ENCODE data around the gene SPECC1. TPM values are rescaled to one million over a fixed set of nuclear protein-coding genes. Genes with fewer than 3 reads are reported as not detected.

Gene SPECC1
- total and polyA plus RNA-seq, 2 of the 13 experiments (the other 11 are each of a cell fraction or from before 2014, with no cell fraction given), result 2.3 to 6.9 TPM

DNA sequence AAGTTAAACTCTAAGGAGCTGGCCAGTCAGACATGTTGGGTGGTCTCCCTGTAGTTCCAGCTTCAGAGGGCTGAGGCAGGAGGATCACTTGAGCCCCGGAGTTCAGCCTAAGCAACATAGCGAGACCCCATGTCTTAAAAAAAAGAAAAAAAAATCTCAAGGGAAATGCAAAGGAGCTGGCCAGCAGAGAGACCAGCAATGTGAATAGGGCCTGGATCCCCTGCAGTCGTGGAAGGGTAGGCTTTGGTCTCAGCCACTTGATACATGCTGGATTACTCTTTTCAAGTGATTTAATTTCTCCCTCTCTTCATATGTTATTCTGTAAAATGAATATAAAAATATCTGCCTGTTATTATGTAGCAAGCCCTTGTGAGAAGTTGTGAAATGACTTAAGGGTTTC, 207.7 kb downstream of the SPECC1 start (continued):
- TF ChIP-seq ATF7 (IDR thresholded peaks at IDR 0.05) (no peak), ATF7 (CRISPR knock-in tag; IDR thresholded peaks at IDR 0.05) (no peak), ZFP37 (CRISPR knock-in tag; IDR thresholded peaks at IDR 0.05; ENCODE audit: borderline replicate concordance) (no peak), ZSCAN22 (CRISPR knock-in tag; IDR thresholded peaks at IDR 0.05) (no peak), ZNF331 (CRISPR knock-in tag; IDR thresholded peaks at IDR 0.05) (no peak), ZNF644 (CRISPR knock-in tag; IDR thresholded peaks at IDR 0.05; ENCODE audit: low read depth) (no peak), RARA (CRISPR knock-in tag; IDR thresholded peaks at IDR 0.05) (no peak)
- TF ChIP-seq, protein P1, sequence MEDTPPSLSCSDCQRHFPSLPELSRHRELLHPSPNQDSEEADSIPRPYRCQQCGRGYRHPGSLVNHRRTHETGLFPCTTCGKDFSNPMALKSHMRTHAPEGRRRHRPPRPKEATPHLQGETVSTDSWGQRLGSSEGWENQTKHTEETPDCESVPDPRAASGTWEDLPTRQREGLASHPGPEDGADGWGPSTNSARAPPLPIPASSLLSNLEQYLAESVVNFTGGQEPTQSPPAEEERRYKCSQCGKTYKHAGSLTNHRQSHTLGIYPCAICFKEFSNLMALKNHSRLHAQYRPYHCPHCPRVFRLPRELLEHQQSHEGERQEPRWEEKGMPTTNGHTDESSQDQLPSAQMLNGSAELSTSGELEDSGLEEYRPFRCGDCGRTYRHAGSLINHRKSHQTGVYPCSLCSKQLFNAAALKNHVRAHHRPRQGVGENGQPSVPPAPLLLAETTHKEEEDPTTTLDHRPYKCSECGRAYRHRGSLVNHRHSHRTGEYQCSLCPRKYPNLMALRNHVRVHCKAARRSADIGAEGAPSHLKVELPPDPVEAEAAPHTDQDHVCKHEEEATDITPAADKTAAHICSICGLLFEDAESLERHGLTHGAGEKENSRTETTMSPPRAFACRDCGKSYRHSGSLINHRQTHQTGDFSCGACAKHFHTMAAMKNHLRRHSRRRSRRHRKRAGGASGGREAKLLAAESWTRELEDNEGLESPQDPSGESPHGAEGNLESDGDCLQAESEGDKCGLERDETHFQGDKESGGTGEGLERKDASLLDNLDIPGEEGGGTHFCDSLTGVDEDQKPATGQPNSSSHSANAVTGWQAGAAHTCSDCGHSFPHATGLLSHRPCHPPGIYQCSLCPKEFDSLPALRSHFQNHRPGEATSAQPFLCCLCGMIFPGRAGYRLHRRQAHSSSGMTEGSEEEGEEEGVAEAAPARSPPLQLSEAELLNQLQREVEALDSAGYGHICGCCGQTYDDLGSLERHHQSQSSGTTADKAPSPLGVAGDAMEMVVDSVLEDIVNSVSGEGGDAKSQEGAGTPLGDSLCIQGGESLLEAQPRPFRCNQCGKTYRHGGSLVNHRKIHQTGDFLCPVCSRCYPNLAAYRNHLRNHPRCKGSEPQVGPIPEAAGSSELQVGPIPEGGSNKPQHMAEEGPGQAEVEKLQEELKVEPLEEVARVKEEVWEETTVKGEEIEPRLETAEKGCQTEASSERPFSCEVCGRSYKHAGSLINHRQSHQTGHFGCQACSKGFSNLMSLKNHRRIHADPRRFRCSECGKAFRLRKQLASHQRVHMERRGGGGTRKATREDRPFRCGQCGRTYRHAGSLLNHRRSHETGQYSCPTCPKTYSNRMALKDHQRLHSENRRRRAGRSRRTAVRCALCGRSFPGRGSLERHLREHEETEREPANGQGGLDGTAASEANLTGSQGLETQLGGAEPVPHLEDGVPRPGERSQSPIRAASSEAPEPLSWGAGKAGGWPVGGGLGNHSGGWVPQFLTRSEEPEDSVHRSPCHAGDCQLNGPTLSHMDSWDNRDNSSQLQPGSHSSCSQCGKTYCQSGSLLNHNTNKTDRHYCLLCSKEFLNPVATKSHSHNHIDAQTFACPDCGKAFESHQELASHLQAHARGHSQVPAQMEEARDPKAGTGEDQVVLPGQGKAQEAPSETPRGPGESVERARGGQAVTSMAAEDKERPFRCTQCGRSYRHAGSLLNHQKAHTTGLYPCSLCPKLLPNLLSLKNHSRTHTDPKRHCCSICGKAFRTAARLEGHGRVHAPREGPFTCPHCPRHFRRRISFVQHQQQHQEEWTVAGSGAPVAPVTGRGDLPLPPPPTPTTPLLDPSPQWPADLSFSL (CRISPR knock-in tag; IDR thresholded peaks at IDR 0.05), result no peak
- TF ChIP-seq, protein P2, sequence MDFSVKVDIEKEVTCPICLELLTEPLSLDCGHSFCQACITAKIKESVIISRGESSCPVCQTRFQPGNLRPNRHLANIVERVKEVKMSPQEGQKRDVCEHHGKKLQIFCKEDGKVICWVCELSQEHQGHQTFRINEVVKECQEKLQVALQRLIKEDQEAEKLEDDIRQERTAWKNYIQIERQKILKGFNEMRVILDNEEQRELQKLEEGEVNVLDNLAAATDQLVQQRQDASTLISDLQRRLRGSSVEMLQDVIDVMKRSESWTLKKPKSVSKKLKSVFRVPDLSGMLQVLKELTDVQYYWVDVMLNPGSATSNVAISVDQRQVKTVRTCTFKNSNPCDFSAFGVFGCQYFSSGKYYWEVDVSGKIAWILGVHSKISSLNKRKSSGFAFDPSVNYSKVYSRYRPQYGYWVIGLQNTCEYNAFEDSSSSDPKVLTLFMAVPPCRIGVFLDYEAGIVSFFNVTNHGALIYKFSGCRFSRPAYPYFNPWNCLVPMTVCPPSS (IDR thresholded peaks at IDR 0.05), result no peak
